BLaER1 (cell line): ENCODE measurements around the gene SVIL.
"Not testable (repeated sequence)": the region's sequence is repeated elsewhere in the genome, so short reads cannot be mapped to it uniquely, and the experiment has no call there.

Experiments used
- H3K27ac ChIP-seq: shearing (Covaris generic); formaldehyde crosslinking; 2 replicates; pipeline ENCODE4 v1.8.1; 2022
- H3K27me3 ChIP-seq: shearing (Covaris generic); formaldehyde crosslinking; 2 replicates; pipeline ENCODE4 v1.8.1; 2022
- H3K36me3 ChIP-seq: shearing (Covaris generic); formaldehyde crosslinking; 2 replicates; pipeline ENCODE4 v1.8.1; 2022
- H3K4me1 ChIP-seq: shearing (Covaris generic); formaldehyde crosslinking; 2 replicates; pipeline ENCODE4 v1.8.1; 2022
- H3K4me2 ChIP-seq: shearing (Covaris generic); formaldehyde crosslinking; 2 replicates; pipeline ENCODE4 v1.8.1; 2022
- H3K4me3 ChIP-seq: shearing (Covaris generic); formaldehyde crosslinking; 2 replicates; pipeline ENCODE4 v1.8.1; 2022
- H3K9ac ChIP-seq: shearing (Covaris generic); formaldehyde crosslinking; 2 replicates; pipeline ENCODE4 v1.8.1; 2022
- H3K9me3 ChIP-seq: shearing (Covaris generic); formaldehyde crosslinking; 2 replicates; pipeline ENCODE4 v1.8.1; 2022
- H4K20me1 ChIP-seq: shearing (Covaris generic); formaldehyde crosslinking; 2 replicates; pipeline ENCODE4 v1.8.1; 2022
- Cebpa-rat ChIP-seq: shearing (Covaris generic); IDR thresholded peaks from 2 replicates; pipeline ENCODE4 v1.8.1; 2022

SVIL gene

DNA sequence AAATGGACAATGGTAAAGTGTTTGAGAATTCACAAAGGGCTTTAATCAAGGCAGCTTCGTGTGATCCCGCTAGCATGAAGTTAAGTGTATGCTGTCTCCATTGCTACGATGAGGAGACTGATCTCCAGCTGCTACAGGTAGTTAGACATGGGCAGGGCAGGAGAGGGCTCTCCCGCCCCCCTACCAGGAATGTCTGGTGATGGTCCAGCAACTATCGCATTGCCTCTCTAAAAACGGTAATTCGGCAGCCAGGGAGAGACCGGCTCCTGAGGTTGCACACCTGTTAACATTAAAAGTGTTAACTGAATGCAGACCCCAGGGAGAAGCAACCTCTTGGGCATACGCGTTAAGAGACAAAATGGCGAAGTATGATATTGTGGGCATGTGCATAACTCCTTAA is 37.9 kb downstream of the SVIL start:
- Histone ChIP-seq H3K4me3 (no peak overlapping the region), H4K20me1 (no peaks in the 10 kb centered on the region), H3K9me3 (no peaks in the 10 kb centered on the region), H3K27me3 (no peaks in the 10 kb centered on the region), H3K27ac (no peak overlapping the region), H3K36me3 (no peaks in the 10 kb centered on the region; the same call in 1 of the 2 replicates), H3K9ac (no peak overlapping the region), H3K4me2 (no peak overlapping the region), H3K4me1 (peaks cover 13% of the 10 kb centered on the region)
- TF ChIP-seq Cebpa-rat: no peak

DNA sequence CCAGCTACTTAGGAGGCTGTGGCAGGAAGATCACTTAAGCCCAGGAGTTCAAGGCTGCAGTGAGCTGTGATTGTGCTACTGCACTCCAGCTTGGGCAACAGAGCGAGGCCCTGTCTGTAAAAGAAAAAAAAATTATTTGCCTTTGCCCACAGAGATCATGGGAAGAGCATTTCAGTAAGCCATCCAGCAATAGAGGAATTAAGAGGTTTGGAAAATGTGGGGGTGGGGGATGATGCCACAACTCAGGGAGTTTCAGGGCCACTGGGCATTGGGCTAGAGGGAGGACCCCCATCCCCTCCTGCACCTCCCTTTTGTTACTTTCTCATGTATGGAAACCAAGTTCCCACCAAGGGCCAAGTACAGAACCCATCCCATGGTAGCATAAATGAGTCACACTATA is 38.4 kb downstream of the SVIL start:
- no peaks in the 10 kb centered on the region for H3K27me3 ChIP-seq
- H3K36me3 ChIP-seq: no peaks in the 10 kb centered on the region; the same call in 1 of the 2 replicates
- H4K20me1 ChIP-seq: no peaks in the 10 kb centered on the region
- H3K9me3 ChIP-seq: no peaks in the 10 kb centered on the region
- peaks cover 13% of the 10 kb centered on the region for H3K4me1 ChIP-seq
- no peak overlapping the region for H3K4me3 ChIP-seq
- H3K27ac ChIP-seq: no peak overlapping the region
- no peak overlapping the region for H3K4me2 ChIP-seq
- no peak for TF ChIP-seq Cebpa-rat
- no peak overlapping the region for H3K9ac ChIP-seq

DNA sequence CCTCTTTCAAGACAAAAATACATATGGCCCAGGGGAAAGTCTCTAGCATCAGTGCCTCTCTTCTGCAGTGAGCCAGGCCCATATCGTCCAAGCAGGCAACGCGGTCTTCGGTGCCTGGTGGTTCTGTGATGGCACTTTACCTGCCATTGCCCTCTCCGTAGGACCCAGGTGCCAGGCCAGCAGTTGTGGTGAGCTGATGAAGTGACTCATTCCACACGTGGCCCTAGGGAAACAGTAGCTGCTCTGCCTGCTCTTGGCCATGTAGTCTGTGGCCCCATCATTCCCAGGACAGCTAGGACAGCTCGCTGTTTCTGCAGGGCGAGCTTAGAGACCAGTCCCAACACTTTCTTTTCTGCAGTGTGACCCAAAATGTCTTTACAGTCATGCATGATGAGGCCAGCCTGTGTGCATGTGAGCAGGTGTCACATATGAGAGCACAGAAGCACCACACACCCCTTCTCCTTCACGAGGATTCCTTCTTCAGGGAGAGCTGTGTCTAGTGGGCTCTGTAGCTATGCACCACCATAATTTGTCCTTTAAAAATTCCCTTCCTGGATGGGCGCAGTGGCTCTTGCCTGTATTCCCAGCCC is 39.0 kb downstream of the SVIL start:
- H3K36me3 ChIP-seq: no peaks in the 10 kb centered on the region; the same call in 1 of the 2 replicates
- no peaks in the 10 kb centered on the region for H3K9me3 ChIP-seq
- no peak for TF ChIP-seq Cebpa-rat
- no peak overlapping the region for H3K4me2 ChIP-seq
- no peaks in the 10 kb centered on the region for H4K20me1 ChIP-seq
- no peak overlapping the region for H3K27ac ChIP-seq
- H3K4me1 ChIP-seq: peaks cover 13% of the 10 kb centered on the region
- no peak overlapping the region for H3K4me3 ChIP-seq
- H3K9ac ChIP-seq: no peak overlapping the region
- no peaks in the 10 kb centered on the region for H3K27me3 ChIP-seq

- H3K4me3 ChIP-seq: no peak overlapping the region
- no peak for TF ChIP-seq Cebpa-rat
- no peaks in the 10 kb centered on the region for H3K9me3 ChIP-seq
- H3K9ac ChIP-seq: no peak overlapping the region
- H3K27ac ChIP-seq: no peak overlapping the region
- H3K4me1 ChIP-seq: peaks cover 18% of the 10 kb centered on the region
- H3K36me3 ChIP-seq: no peaks in the 10 kb centered on the region; the same call in 1 of the 2 replicates
- H3K4me2 ChIP-seq: no peak overlapping the region
- no peaks in the 10 kb centered on the region for H4K20me1 ChIP-seq
- no peaks in the 10 kb centered on the region for H3K27me3 ChIP-seq
Measured at GRCh38 chr10:29595146-29595545, 39.6 kb downstream of the SVIL start.

DNA sequence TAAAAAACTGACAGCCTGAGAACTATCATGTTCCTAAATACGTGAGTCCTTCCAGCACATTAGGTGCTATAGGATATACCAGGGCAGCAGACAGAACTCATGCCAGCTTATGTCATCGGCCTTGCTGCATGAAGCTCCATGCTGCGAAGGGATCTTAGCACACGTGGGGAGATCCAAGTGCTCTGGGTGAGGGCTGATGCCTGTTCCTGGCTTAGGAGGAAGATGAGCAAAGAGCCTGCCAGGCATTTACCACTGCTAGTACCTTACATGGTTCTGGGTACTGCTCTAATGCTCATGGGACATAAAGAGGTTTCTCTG is 43.2 kb downstream of the SVIL start:
- H3K9me3 ChIP-seq: no peaks in the 10 kb centered on the region
- no peak overlapping the region for H3K9ac ChIP-seq
- H4K20me1 ChIP-seq: no peaks in the 10 kb centered on the region
- H3K36me3 ChIP-seq: no peaks in the 10 kb centered on the region; the same call in 1 of the 2 replicates
- H3K4me3 ChIP-seq: no peak overlapping the region
- TF ChIP-seq Cebpa-rat: no peak
- H3K4me2 ChIP-seq: no peak overlapping the region
- no peak overlapping the region for H3K27ac ChIP-seq
- H3K27me3 ChIP-seq: no peaks in the 10 kb centered on the region
- H3K4me1 ChIP-seq: peaks cover 17% of the 10 kb centered on the region

DNA sequence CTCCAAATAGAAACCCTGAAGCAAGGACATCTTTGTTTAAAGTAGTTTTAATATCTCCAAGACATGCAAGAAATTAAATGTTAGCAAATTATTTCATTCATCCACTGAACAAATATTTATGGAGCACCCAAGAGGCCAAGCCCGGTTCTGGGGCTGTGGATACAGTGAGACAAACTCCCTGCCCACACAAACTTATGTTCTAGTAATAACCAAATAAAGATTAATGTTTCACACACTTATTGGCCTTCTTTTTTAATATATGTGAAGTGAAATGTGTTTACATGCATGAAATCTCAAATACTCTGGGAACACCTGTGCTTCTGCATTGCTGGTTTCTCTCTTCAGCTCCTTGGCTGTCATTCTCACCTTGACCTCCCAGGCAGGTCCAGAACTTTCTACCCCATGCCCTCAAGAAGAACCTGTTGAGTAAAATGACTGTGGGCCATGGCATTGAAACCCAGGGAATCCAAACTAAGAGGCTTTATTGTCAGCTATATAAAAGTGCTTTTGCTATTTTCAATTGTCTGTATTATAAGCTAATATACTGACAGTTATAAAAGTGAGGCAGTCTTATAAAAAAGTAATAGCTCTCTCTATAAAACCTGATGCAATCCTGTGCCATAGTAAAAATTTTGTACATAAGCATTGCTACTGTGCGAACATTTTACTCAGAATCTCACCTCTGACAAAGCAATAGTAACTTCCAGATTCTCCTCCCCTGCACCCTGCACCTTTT is 43.7 kb downstream of the SVIL start:
- no peak for TF ChIP-seq Cebpa-rat
- Histone ChIP-seq H3K27ac (no peak overlapping the region), H3K4me1 (peaks cover 17% of the 10 kb centered on the region), H3K36me3 (no peaks in the 10 kb centered on the region; the same call in 1 of the 2 replicates), H3K9me3 (no peaks in the 10 kb centered on the region), H3K27me3 (no peaks in the 10 kb centered on the region), H3K4me2 (no peak overlapping the region), H4K20me1 (no peaks in the 10 kb centered on the region), H3K4me3 (no peak overlapping the region), H3K9ac (no peak overlapping the region)

DNA sequence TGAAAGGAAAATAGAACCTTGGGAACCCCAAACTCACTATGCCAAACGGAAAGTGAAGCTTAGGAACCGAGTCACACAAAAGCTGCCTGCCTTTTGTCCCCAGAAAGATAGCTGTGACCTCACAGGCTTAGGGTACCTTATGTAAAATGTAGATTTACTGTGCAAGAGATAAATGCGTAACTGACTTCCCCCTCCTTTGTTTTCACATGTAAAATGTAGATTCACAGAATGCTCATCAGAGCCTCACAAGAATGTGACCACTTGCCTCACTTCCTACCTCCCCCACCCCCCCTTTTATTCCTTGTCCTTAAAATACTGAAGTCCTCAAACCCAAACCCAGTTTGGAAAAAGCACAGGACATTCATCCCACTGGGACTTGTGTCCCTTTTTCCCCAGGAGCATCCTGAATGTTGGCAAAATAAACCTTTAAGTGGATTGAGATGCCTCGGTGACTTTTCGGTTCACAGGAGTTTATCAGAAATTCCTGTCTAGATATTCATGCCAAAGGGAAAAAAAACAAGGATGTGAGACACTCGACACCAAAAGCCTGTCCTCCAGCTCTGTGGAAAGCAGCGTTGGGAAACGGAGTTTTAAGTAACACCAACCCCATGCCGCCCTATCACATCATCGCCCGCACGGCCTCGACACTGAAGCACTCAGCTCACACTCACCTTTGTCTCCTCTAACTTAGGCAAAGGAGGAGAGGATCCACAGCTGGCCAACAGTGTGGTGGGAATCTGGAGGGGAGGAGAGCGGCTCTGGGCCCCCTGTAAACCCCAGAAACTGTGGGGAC is 45.9 kb downstream of the SVIL start:
- Histone ChIP-seq H3K4me3 (no peak overlapping the region), H3K27me3 (no peaks in the 10 kb centered on the region), H3K4me2 (no peak overlapping the region), H3K36me3 (no peaks in the 10 kb centered on the region), H3K9me3 (no peaks in the 10 kb centered on the region), H4K20me1 (no peaks in the 10 kb centered on the region), H3K9ac (no peak overlapping the region), H3K27ac (no peak overlapping the region), H3K4me1 (peaks cover 17% of the 10 kb centered on the region)
- no peak for TF ChIP-seq Cebpa-rat

- not testable (repeated sequence) for H3K27me3 ChIP-seq, H3K9ac ChIP-seq, H3K4me2 ChIP-seq, H3K9me3 ChIP-seq, H4K20me1 ChIP-seq, H3K36me3 ChIP-seq, H3K27ac ChIP-seq, H3K4me3 ChIP-seq
- peaks cover 17% of the 10 kb centered on the region for H3K4me1 ChIP-seq
Measured at GRCh38 chr10:29587750-29588628, 46.8 kb downstream of the SVIL start.

DNA sequence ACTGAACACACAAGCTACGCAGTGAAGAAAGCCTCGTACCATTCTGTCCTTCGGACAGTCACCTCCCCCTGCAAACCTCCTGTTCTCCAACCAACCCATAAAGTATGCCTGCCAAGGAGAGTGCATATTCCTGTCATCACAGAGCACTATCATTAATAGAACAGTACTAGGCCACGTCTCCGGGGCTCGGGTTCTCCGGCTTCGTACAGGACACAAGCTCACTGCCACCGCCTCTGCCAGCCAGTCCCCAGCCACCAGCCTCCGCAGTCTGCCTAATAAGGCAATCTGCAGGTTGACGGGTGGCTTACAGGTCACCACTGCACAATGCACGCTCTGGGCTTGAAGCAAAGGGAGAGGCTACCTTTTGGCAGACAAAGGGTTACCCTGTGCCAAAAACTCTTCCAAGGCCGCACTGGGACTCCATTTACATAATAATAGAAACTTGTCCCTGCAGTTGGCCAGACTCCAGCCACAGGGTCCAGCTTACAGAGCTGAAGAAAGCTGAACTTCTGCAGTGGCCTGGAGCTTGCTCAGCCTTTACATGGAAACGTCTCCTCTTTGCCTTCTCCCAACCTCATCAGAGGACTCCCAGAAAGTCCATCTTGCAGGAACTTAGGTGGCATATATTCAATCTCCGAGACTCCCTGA is 47.5 kb downstream of the SVIL start:
- not testable (repeated sequence) for H3K9ac ChIP-seq, H3K27ac ChIP-seq, H4K20me1 ChIP-seq, H3K27me3 ChIP-seq, H3K4me2 ChIP-seq, H3K36me3 ChIP-seq, H3K4me3 ChIP-seq, H3K9me3 ChIP-seq
- peaks cover 17% of the 10 kb centered on the region for H3K4me1 ChIP-seq
